Mesendoderm (in vitro differentiated cells): ENCODE results near the gene KRT81.

Experiments
- DNase-seq: peaks from one replicate; pipeline ENCODE4 v3.0.0; 2013
- H2AK5ac ChIP-seq: 2 replicates; pipeline ENCODE4 v1.6.1; 2013; ENCODE audit warnings: low read length, inconsistent platforms
- H2BK120ac ChIP-seq: 2 replicates; pipeline ENCODE4 v1.6.1; 2013; ENCODE audit warnings: low read depth, mild to moderate bottlenecking, low read length, moderate library complexity, mixed read lengths
- H2BK15ac ChIP-seq: replicated peaks from 2 replicates; pipeline ENCODE4 v1.6.1; 2013; ENCODE audit warnings: low read depth, mild to moderate bottlenecking, moderate library complexity
- H2BK5ac ChIP-seq: 2 replicates; pipeline ENCODE4 v1.6.1; 2013; ENCODE audit warnings: low read length, inconsistent platforms
- H3K18ac ChIP-seq: 2 replicates; pipeline ENCODE4 v1.6.1; 2013; ENCODE audit warnings: mild to moderate bottlenecking, low read length, mixed read lengths
- H3K23ac ChIP-seq: one replicate; pipeline ENCODE4 v1.6.1; 2013; ENCODE audit warnings: low read length
- H3K27ac ChIP-seq: 2 replicates; pipeline ENCODE4 v1.5.1; 2013; ENCODE audit warnings: low read depth, mild to moderate bottlenecking, inconsistent platforms, low read length, moderate library complexity
- H3K27me3 ChIP-seq: 2 replicates; pipeline ENCODE4 v1.6.1; 2013; ENCODE audit warnings: low read length, control low read depth, mild to moderate bottlenecking, inconsistent platforms; ENCODE audit not compliant: insufficient read depth, poor library complexity
- H3K36me3 ChIP-seq: 2 replicates; pipeline ENCODE4 v1.6.1; 2013; ENCODE audit warnings: low read length, inconsistent platforms; ENCODE audit not compliant: control insufficient read depth, insufficient read depth
- H3K4ac ChIP-seq: one replicate; pipeline ENCODE4 v1.6.1; 2013; ENCODE audit warnings: low read depth, mild to moderate bottlenecking, low read length, moderate library complexity
- H3K4me1 ChIP-seq: 2 replicates; pipeline ENCODE4 v1.6.1; 2013; ENCODE audit warnings: low read depth, low read length, inconsistent platforms; ENCODE audit not compliant: control insufficient read depth
- H3K4me2 ChIP-seq: 2 replicates; pipeline ENCODE4 v1.6.1; 2013; ENCODE audit warnings: low read length
- H3K4me3 ChIP-seq: 2 replicates; pipeline ENCODE4 v1.5.1; 2013; ENCODE audit warnings: mild to moderate bottlenecking, low read length
- H3K56ac ChIP-seq: one replicate; pipeline ENCODE4 v1.6.1; 2013; ENCODE audit warnings: low read length
- H3K79me1 ChIP-seq: 2 replicates; pipeline ENCODE4 v1.6.1; 2013; ENCODE audit warnings: low read length, inconsistent platforms
- H3K79me2 ChIP-seq: 2 replicates; pipeline ENCODE4 v1.6.1; 2013; ENCODE audit warnings: mild to moderate bottlenecking, low read length; ENCODE audit not compliant: control insufficient read depth, insufficient read depth
- H3K9ac ChIP-seq: 2 replicates; pipeline ENCODE4 v1.6.1; 2013; ENCODE audit warnings: low read length, inconsistent platforms
- H4K5ac ChIP-seq: one replicate; pipeline ENCODE4 v1.6.1; 2013; ENCODE audit warnings: low read length
- H4K8ac ChIP-seq: one replicate; pipeline ENCODE4 v1.6.1; 2013; ENCODE audit warnings: low read depth, mild to moderate bottlenecking, control low read depth, low read length, moderate library complexity
- WGBS: extraction: QIAGEN DNeasy Blood & Tissue Kit; methylation state at CpG from one replicate; pipeline ENCODE4 v1.1.7; 2013; ENCODE audit warnings: low lambda C conversion rate, missing lambda C conversion rate; ENCODE audit not compliant: insufficient coverage; ENCODE audit errors: extremely low coverage; 5-methylcytosine and 5-hydroxymethylcytosine counted together

KRT81 gene

GRCh38 chr12:52246720-52247621, 44.4 kb downstream of the KRT81 start:
- H2AK5ac ChIP-seq = no peak overlapping the region
- H4K5ac ChIP-seq = no peak overlapping the region
- no peaks in the 10 kb centered on the region for H3K79me1 ChIP-seq
- no peak overlapping the region for H3K18ac ChIP-seq
- no CpG with 5 or more reads among the region's 10 CpGs for WGBS
- H2BK120ac ChIP-seq = no peak overlapping the region
- H3K4me1 ChIP-seq = no peaks in the 10 kb centered on the region
- no peak overlapping the region for H3K56ac ChIP-seq
- peaks cover 9% of the 10 kb centered on the region for H3K27me3 ChIP-seq
- H3K4ac ChIP-seq = no peak overlapping the region
- peak; percentile 58 for DNase-seq
- no peaks in the 10 kb centered on the region for H3K79me2 ChIP-seq
- H3K36me3 ChIP-seq = no peaks in the 10 kb centered on the region
- H4K8ac ChIP-seq = no peak overlapping the region
- H2BK15ac ChIP-seq = no peak overlapping the region
- no peak overlapping the region for H3K23ac ChIP-seq
- H3K27ac ChIP-seq = no peak overlapping the region
- no peak overlapping the region for H3K4me2 ChIP-seq
- no peak overlapping the region for H3K9ac ChIP-seq
- H3K4me3 ChIP-seq = no peak overlapping the region
- no peak overlapping the region for H2BK5ac ChIP-seq

- Histone ChIP-seq H2BK5ac (no peak overlapping the region), H3K4me2 (no peak overlapping the region), H3K4ac (no peak overlapping the region), H3K79me2 (no peaks in the 10 kb centered on the region), H3K4me3 (no peak overlapping the region), H3K23ac (no peak overlapping the region), H3K9ac (no peak overlapping the region), H2AK5ac (no peak overlapping the region), H2BK120ac (no peak overlapping the region), H4K5ac (no peak overlapping the region), H3K18ac (no peak overlapping the region), H4K8ac (no peak overlapping the region), H3K27ac (no peak overlapping the region), H3K56ac (no peak overlapping the region), H3K4me1 (no peaks in the 10 kb centered on the region), H2BK15ac (no peak overlapping the region), H3K27me3 (peaks cover 9% of the 10 kb centered on the region), H3K79me1 (no peaks in the 10 kb centered on the region), H3K36me3 (no peaks in the 10 kb centered on the region)
- no peak for DNase-seq
- no CpG with 5 or more reads among the region's 7 CpGs for WGBS
Measured at GRCh38 chr12:52245962-52246569, 45.3 kb downstream of the KRT81 start.

GRCh38 chr12:52245259-52245961, 45.9 kb downstream of the KRT81 start:
- no peak overlapping the region for H4K8ac ChIP-seq
- no peaks in the 10 kb centered on the region for H3K79me2 ChIP-seq
- no peak for DNase-seq
- no CpG with 5 or more reads among the region's 20 CpGs for WGBS
- no peak overlapping the region for H2BK15ac ChIP-seq
- no peak overlapping the region for H2BK120ac ChIP-seq
- no peak overlapping the region for H3K23ac ChIP-seq
- H2AK5ac ChIP-seq = no peak overlapping the region
- no peak overlapping the region for H3K56ac ChIP-seq
- no peak overlapping the region for H3K4me2 ChIP-seq
- H3K36me3 ChIP-seq = no peaks in the 10 kb centered on the region
- no peak overlapping the region for H3K18ac ChIP-seq
- H3K4me3 ChIP-seq = no peak overlapping the region
- H4K5ac ChIP-seq = no peak overlapping the region
- H3K4ac ChIP-seq = no peak overlapping the region
- H3K27ac ChIP-seq = no peak overlapping the region
- H3K79me1 ChIP-seq = no peaks in the 10 kb centered on the region
- H3K4me1 ChIP-seq = no peaks in the 10 kb centered on the region
- peaks cover 6% of the 10 kb centered on the region for H3K27me3 ChIP-seq
- no peak overlapping the region for H2BK5ac ChIP-seq
- no peak overlapping the region for H3K9ac ChIP-seq

- Histone ChIP-seq H3K23ac (no peak overlapping the region), H3K18ac (no peak overlapping the region), H3K79me1 (no peaks in the 10 kb centered on the region), H3K27me3 (peaks cover under 1% of the 10 kb centered on the region), H3K79me2 (no peaks in the 10 kb centered on the region), H4K8ac (no peak overlapping the region), H4K5ac (no peak overlapping the region), H2AK5ac (no peak overlapping the region), H2BK120ac (no peak overlapping the region), H3K27ac (no peak overlapping the region), H2BK15ac (no peak overlapping the region), H3K36me3 (no peaks in the 10 kb centered on the region), H2BK5ac (no peak overlapping the region), H3K4me2 (no peak overlapping the region), H3K56ac (no peak overlapping the region), H3K4ac (no peak overlapping the region), H3K9ac (no peak overlapping the region), H3K4me3 (no peak overlapping the region), H3K4me1 (no peaks in the 10 kb centered on the region)
- no CpG with 5 or more reads among the region's 3 CpGs for WGBS
- DNase-seq = no peak
Measured at GRCh38 chr12:52244615-52244994, 46.7 kb downstream of the KRT81 start.

GRCh38 chr12:52243856-52244614, 47.3 kb downstream of the KRT81 start:
- no peaks in the 10 kb centered on the region for H3K79me1 ChIP-seq
- H3K27ac ChIP-seq = no peak overlapping the region
- no peak overlapping the region for H3K9ac ChIP-seq
- no peaks in the 10 kb centered on the region for H3K79me2 ChIP-seq
- no peak overlapping the region for H2BK15ac ChIP-seq
- no peak overlapping the region for H4K8ac ChIP-seq
- DNase-seq = no peak
- no peak overlapping the region for H3K4me3 ChIP-seq
- no peak overlapping the region for H2BK120ac ChIP-seq
- H4K5ac ChIP-seq = no peak overlapping the region
- no peaks in the 10 kb centered on the region for H3K4me1 ChIP-seq
- no peak overlapping the region for H3K4me2 ChIP-seq
- H3K23ac ChIP-seq = no peak overlapping the region
- H3K36me3 ChIP-seq = no peaks in the 10 kb centered on the region
- no CpG with 5 or more reads among the region's 12 CpGs for WGBS
- no peak overlapping the region for H3K4ac ChIP-seq
- H3K27me3 ChIP-seq = no peaks in the 10 kb centered on the region
- no peak overlapping the region for H2BK5ac ChIP-seq
- H3K56ac ChIP-seq = no peak overlapping the region
- H3K18ac ChIP-seq = no peak overlapping the region
- no peak overlapping the region for H2AK5ac ChIP-seq
